Small intestine (tissue), 7 donors: ENCODE measurements around the gene QSER1. TPM values are rescaled to one million over a fixed set of nuclear protein-coding genes. Genes with fewer than 3 reads are reported as not detected.

ENCODE experiments used
- DNase-seq, 2 donors: peaks; one replicate each; pipeline versions ENCODE4 v3.0.0 to v3.0.0-alpha.2; 2013
- FAIRE-seq: peaks from 2 replicates; lab custom pipeline; 2012; peaks lifted over from hg19 to GRCh38; lab: Jason Lieb, UNC
- H3K27ac ChIP-seq, 3 donors: one replicate each; pipeline ENCODE4 v1.5.1; 2013; ENCODE audit warnings: low read length in 2 of 3, mild to moderate bottlenecking in 2 of 3, control low read depth in 1 of 3, inconsistent platforms in 1 of 3, low read depth in 1 of 3, moderate library complexity in 1 of 3
- H3K27me3 ChIP-seq, 3 donors: one replicate each; pipeline ENCODE4 v1.6.1; 2013; ENCODE audit warnings: low read length in 3 of 3, inconsistent platforms in 1 of 3; ENCODE audit not compliant: control insufficient read depth in 3 of 3, insufficient read depth in 3 of 3
- H3K36me3 ChIP-seq, 3 donors: one replicate each; pipeline ENCODE4 v1.6.1; 2013; ENCODE audit warnings: low read length in 3 of 3, inconsistent platforms in 1 of 3, low read depth in 1 of 3, mild to moderate bottlenecking in 1 of 3, moderate library complexity in 1 of 3; ENCODE audit not compliant: control insufficient read depth in 3 of 3, insufficient read depth in 2 of 3
- H3K4me1 ChIP-seq, 3 donors: one replicate each; pipeline ENCODE4 v1.6.1; 2013; ENCODE audit warnings: low read length in 2 of 3, inconsistent platforms in 1 of 3, low read depth in 1 of 3, mild to moderate bottlenecking in 1 of 3, moderate library complexity in 1 of 3; ENCODE audit not compliant: control insufficient read depth in 3 of 3, insufficient read depth in 2 of 3
- H3K4me3 ChIP-seq, 3 donors: one replicate each; pipeline ENCODE4 v1.5.1; 2013; ENCODE audit warnings: low read length in 3 of 3, control low read depth in 1 of 3, inconsistent platforms in 1 of 3, low read depth in 1 of 3, mild to moderate bottlenecking in 1 of 3, moderate library complexity in 1 of 3
- H3K9me3 ChIP-seq, 2 donors: one replicate each; pipeline ENCODE4 v1.6.1; 2013; ENCODE audit warnings: low read depth in 1 of 2, low read length in 1 of 2; ENCODE audit not compliant: control insufficient read depth in 2 of 2, insufficient read depth in 1 of 2
- WGBS, 3 donors: extraction: QIAGEN DNeasy Blood & Tissue Kit; methylation state at CpG; one replicate each; pipeline ENCODE4 v1.1.7; 2013; 5-methylcytosine and 5-hydroxymethylcytosine counted together
- polyA plus RNA-seq, 4 donors: library from polyadenylated mRNA; stranded (reverse) in 3 of 4; unstranded in 1 of 4; fragments of 200-250 nt in 3 of 4; fragments of 120-200 nt in 1 of 4; gene quantifications; one replicate each; pipeline versions ENCODE4 v1.2.1 to v1.2.3, GENCODE V29; 2013
- donor health status: healthy with polysubstance abuse.
- donor health status: control.
- donor health status: control.
- donor health status: Bipolar disorder and iron deficiency.
- donor health status: healthy.

Gene QSER1
- polyA plus RNA-seq, 4 donors, result 1.4 to 20.5 (median 3.2) TPM

DNA sequence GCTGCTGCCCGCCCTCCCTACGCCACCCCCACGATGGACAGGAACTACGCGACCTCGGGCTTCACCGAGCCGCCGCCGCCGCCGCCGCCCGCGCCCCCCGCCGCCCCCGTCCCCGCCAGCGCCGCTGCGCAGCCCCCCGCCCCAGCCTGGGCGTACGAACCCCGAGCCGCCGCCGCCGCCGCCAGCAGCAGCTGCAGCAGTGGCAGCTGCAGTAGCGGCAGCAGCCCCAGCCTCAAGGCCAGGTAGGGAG is 407 bp downstream of the QSER1 start:
- no peak for FAIRE-seq
- WGBS, 3 donors, result 0 to 4% (median 0%) methylated on average over 5 to 32 of the region's 32 CpGs
- Histone ChIP-seq H3K4me3 (peak overlapping the region; percentile 77 to 95 (median 91)), H3K27ac (peak overlapping the region; percentile 51 to 89 (median 87)), H3K36me3 (no peaks in the 10 kb centered on the region), H3K27me3 (peaks cover 0 to 2% (median 0%) of the 10 kb centered on the region in 3 donors), H3K4me1 (peaks cover 0 to 7% (median 3%) of the 10 kb centered on the region in 3 donors), H3K9me3 (no peaks in the 10 kb centered on the region)
- no peak for DNase-seq

DNA sequence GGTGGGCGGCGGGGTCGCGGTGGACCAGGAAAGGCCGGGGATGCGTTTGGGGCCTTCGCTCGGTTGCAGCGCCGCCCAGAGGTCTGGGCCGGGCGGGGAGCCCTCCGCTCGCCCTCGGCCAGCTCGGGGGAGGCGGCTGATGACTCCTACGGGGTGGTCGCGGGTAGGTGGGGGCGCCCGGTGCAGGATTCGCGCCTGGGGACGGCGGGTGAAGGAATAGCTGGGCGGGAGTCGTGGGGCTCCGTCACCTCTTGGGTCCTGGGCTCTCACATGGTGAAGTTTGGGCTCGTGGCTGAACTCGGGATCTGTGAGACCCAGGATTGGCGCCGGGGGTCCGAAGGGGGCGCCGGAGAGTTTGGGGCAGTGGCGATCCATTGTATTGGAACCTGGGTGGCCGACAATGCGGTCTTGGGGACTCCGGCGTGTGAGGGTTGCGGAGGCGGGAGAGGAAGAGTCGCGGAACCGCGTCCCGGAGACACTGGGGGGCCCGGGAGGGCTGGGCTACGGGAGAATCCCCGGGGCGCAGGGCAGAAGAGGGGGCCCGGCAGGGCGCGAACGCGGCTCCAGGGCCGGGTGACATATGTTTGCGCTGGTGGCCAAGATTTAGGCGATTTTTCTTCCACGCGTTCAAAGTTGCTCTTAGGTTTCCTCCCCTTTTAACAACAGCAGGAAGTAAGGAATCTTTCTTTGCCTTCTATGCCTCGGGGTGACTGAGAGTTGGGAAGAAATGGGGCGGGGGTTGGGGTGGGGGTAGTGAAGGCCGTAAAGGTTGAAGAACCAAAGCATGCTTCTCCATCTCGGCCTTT is 935 bp downstream of the QSER1 start:
- peak; percentile 25 to 83 for DNase-seq
- Histone ChIP-seq H3K36me3 (peaks cover 0 to 2% (median 0%) of the 10 kb centered on the region in 3 donors), H3K9me3 (no peaks in the 10 kb centered on the region), H3K27me3 (peaks cover 0 to 2% (median 0%) of the 10 kb centered on the region in 3 donors), H3K27ac (peak overlapping the region; percentile 51 to 89 (median 87)), H3K4me3 (peak overlapping the region; percentile 77 to 95 (median 91)), H3K4me1 (peaks cover 0 to 7% (median 3%) of the 10 kb centered on the region in 3 donors)
- no peak for FAIRE-seq
- 1% methylated on average over 51 to 66 of the region's 66 CpGs for WGBS, 3 donors

DNA sequence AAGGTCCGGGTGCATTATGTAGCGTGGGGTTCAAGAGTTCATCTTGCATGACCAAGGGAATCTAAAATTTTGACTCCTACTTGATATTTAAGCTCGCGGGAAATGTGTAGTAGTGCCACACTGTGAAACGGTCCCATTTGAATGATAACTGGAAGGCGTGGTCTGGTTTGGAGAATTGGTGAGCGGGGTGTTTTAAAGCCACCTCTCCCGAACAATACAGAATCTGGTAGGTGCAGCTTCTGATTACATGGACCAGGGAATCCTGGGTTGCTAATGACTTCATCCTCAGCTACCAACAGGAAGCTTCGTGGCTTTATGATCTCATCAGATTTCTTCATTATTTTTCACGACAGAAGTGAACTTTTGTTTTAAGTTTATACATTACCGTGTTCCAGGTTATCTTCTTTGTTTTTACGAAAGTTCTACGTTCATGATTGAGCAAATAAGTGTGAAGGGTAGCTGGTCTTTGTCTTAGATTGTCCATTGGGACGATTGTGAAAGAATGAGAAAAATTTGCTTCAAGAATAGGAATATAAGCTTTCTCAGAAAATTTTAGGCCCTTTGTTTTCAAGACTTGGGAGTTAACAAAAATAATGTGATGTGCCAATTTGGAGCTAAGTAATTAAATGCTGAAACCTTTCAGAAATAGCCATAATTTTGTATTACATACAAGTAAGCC is 1.7 kb downstream of the QSER1 start:
- Histone ChIP-seq H3K27me3 (peaks cover 0 to 2% (median 0%) of the 10 kb centered on the region in 3 donors), H3K36me3 (peaks cover 0 to 4% (median 0%) of the 10 kb centered on the region in 3 donors), H3K9me3 (no peaks in the 10 kb centered on the region), H3K27ac (peak overlapping the region in 2 of 3 donors; percentile 87 to 89), H3K4me3 (peak overlapping the region; percentile 77 to 95 (median 91)), H3K4me1 (peaks cover 0 to 7% (median 3%) of the 10 kb centered on the region in 3 donors)
- DNase-seq (peak; percentile 67 to 73), FAIRE-seq (no peak)
- 4 to 13% (median 5%) methylated on average over 14 of the region's 14 CpGs for WGBS, 3 donors

DNA sequence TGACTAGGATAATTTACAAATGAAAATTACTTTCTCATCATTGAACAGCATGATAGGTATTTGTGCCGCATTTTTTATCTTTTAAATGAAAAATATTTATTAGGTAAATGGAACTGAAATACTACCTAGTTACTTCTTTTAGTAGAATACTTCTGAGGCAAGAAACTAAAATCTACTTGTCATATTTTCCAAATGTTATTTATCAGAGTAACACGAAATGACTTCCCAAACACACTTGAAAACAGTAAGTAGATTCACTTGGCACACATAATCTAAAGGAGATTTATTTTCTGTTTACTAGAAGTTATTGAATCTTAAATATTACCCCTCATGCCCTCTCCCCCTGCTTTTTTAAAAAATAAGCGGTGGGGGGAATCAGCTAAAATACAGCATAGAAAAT is 2.3 kb downstream of the QSER1 start:
- FAIRE-seq, result no peak
- Histone ChIP-seq H3K4me3 (no peak overlapping the region), H3K4me1 (peaks cover 0 to 7% (median 3%) of the 10 kb centered on the region in 3 donors), H3K27ac (no peak overlapping the region), H3K27me3 (peaks cover 0 to 2% (median 0%) of the 10 kb centered on the region in 3 donors), H3K9me3 (no peaks in the 10 kb centered on the region), H3K36me3 (peaks cover 0 to 4% (median 0%) of the 10 kb centered on the region in 3 donors)
- DNase-seq, result no peak
- 64 to 91% (median 82%) methylated on average over 3 of the region's 3 CpGs for WGBS, 3 donors

DNA sequence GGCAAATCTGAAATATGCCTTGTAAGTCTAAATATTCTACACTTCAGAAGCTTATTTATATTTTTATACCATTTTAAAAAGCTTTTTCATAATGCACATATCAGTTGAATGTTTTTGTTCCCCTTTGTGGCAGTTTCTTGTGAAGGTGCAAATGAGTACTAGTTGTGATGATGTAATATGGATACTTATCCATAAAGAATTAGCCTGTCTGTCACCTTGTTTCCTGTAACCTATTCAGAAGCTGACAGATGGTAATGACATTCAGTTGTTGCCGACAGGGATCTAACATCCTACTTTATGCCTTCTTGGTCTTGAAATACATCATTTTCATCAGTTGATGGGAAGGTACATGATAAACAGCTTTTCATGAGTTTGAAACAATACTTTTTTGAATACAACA is 2.9 kb downstream of the QSER1 start:
- FAIRE-seq (no peak), DNase-seq (no peak)
- H3K4me3 ChIP-seq, result no peak overlapping the region
- H3K27me3 ChIP-seq, result no peaks in the 10 kb centered on the region
- no peak overlapping the region for H3K27ac ChIP-seq
- peaks cover 0 to 7% (median 3%) of the 10 kb centered on the region in 3 donors for H3K4me1 ChIP-seq
- no peaks in the 10 kb centered on the region for H3K9me3 ChIP-seq
- WGBS, 3 donors, result 65 to 87% (median 69%) methylated on average over 1 of the region's 1 CpG
- H3K36me3 ChIP-seq, result peaks cover 0 to 4% (median 0%) of the 10 kb centered on the region in 3 donors

DNA sequence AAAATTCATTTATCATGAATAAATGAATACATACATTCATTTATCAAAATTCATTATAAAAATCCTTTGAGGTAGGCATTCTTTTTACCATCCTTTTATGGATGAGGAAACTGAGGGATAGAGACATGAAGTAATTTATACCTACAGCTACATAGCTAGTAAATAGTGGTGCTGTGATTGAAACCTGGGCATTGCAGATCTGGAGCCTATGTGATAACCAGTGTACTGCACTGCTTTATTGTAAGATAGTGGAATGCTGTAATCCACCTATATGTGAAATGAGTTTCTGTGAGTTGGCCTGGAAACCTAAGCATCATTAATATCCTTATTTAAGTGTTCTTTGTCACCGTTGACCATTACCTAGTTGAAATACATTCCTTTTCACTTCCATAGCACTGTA is 4.5 kb downstream of the QSER1 start:
- no peaks in the 10 kb centered on the region for H3K27me3 ChIP-seq
- DNase-seq (no peak), FAIRE-seq (no peak)
- H3K36me3 ChIP-seq, result peaks cover 0 to 4% (median 0%) of the 10 kb centered on the region in 3 donors
- H3K27ac ChIP-seq, result no peak overlapping the region
- H3K4me3 ChIP-seq, result no peak overlapping the region
- WGBS, 3 donors, result 78 to 89% (median 89%) methylated on average over 1 of the region's 1 CpG
- no peaks in the 10 kb centered on the region for H3K9me3 ChIP-seq
- no peaks in the 10 kb centered on the region for H3K4me1 ChIP-seq

DNA sequence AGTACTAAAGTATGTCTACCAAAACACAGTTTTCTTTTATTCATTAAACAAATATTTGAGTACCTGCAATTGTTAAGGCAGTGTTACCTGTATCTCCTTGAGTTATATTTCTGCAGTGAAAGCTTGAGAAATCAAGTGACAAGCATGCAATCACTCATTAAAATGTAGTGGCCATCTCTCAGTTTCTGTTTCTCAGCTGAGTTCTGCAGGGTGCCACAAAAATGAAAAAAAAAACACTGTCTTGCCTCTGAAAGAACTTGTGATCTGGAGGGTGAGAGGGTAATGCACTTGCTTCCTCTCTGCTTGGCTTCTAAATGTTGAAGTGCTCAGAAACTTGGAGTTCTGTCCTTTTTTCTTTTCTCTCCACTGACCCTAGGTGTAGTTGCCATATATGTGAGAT is 6.8 kb downstream of the QSER1 start:
- H3K4me3 ChIP-seq, result no peak overlapping the region
- no peaks in the 10 kb centered on the region for H3K9me3 ChIP-seq
- no peaks in the 10 kb centered on the region for H3K4me1 ChIP-seq
- FAIRE-seq (no peak), DNase-seq (no peak)
- H3K27ac ChIP-seq, result no peak overlapping the region
- H3K27me3 ChIP-seq, result no peaks in the 10 kb centered on the region
- H3K36me3 ChIP-seq, result peaks cover 0 to 7% (median 0%) of the 10 kb centered on the region in 3 donors

DNA sequence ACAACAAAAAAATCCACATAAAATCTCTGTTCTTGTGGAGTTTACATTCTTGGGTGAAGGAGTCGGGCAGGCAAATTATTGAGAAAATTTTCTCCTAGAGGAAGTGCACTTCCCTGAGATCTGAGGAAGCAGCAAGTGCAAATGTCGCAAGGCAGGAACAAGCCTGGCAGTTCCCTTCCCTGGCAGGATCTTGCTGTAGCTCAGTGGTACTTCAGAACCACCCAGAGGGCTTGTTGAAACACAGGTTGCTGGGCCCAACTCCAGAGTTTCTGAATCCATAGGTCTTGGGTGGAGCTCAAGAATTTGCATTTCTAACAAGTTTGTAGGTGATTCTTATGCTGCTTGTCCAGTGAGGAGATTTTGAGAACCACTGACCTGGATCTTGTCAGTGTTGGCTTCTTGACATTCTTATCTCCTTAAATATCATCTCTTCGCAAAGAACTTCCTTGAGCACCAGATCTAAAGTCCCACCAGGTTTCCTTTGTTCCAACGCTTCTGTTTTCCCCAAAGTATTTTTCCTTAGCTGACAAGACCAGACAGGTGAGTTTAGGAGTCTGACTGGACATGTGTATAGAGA is 9.6 kb downstream of the QSER1 start:
- 88 to 89% (median 88%) methylated on average over 4 of the region's 4 CpGs for WGBS, 3 donors
- H3K4me3 ChIP-seq, result no peak overlapping the region
- peaks cover 0 to 7% (median 0%) of the 10 kb centered on the region in 3 donors for H3K36me3 ChIP-seq
- H3K4me1 ChIP-seq, result no peaks in the 10 kb centered on the region
- DNase-seq (no peak), FAIRE-seq (no peak)
- H3K27ac ChIP-seq, result no peak overlapping the region
- H3K27me3 ChIP-seq, result no peaks in the 10 kb centered on the region
- no peaks in the 10 kb centered on the region for H3K9me3 ChIP-seq
